ENCODE results near the gene ATP1B3. TPM values are rescaled to one million over a fixed set of nuclear protein-coding genes. Genes with fewer than 3 reads are reported as not detected.

Gene ATP1B3
- total and polyA plus RNA-seq, 4 donors, result 6.8 to 30.2 (median 11.3) TPM

DNA sequence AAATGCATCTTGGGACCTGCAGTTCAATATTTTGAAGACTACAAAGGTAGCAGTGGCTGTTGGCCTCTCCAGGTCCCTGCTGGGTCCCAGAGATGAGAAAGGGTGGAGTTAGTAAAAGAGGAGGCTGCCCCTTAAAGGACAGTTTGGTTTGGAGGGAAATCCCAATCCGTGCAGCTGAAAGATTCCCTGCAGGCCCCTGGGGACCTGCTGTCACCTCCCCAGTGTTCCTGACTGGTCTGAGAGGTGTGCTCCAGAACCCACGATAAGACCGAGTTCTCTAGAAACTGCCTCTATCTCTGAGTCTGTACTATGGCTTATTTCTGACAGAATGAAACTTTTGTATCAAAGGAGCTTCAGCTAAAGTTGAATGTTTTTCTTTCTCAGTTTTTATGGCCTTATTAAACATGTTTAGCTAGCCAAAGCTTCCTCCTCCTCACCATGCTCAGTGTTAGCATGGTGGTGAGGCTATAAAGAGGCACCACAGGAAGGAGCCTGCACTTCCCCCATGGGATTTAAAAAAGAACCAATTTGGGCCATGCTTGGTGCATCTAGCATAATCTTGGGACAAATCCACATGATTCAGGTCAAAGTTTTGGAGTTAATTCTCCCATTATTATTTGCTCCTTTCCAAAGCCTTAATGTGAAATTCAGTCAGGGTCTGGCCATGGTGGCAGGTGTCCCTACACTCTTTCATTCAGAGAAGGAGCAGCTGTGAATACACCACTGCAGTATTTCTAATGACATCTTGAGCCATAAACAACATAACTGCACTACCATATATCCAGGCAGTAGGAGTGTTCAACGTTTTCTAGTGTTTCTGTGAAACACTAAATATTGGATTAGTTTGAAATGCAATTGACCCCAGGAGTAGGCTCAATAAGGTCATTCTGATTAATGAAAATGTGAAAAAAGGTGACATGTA, 74.4 kb downstream of the ATP1B3 start:
- Histone ChIP-seq H3K4me3 (ENCODE audit: low read depth in 1 of 3, low read length in 3 of 3) (no peak overlapping the region), H3K27ac (ENCODE audit: low read depth in 1 of 2, low read length in 2 of 2) (no peak overlapping the region), H3K27me3 (ENCODE audit: control insufficient read depth in 4 of 4, insufficient read depth in 4 of 4, low read length in 3 of 4) (no peaks in the 10 kb centered on the region), H3K4me1 (ENCODE audit: control insufficient read depth in 4 of 4, insufficient read depth in 4 of 4, low read length in 3 of 4) (no peaks in the 10 kb centered on the region), H3K36me3 (ENCODE audit: control insufficient read depth in 4 of 4, insufficient read depth in 3 of 4, low read depth in 1 of 4, low read length in 3 of 4) (peaks cover 5 to 15% (median 6%) of the 10 kb centered on the region in 4 donors), H3K9me3 (ENCODE audit: control insufficient read depth in 4 of 4, low read length in 3 of 4) (no peaks in the 10 kb centered on the region), H3K9ac (ENCODE audit: low read depth in 1 of 2, low read length in 2 of 2) (no peak overlapping the region)
- DNase-seq (ENCODE audit: low spot score), result no peak
- no peak for TF ChIP-seq YY1 (IDR thresholded peaks at IDR 0.05)
- TF ChIP-seq HNF4G (IDR thresholded peaks at IDR 0.05), result no peak
- TF ChIP-seq SP1 (IDR thresholded peaks at IDR 0.05), result no peak
- TF ChIP-seq RAD21 (IDR thresholded peaks at IDR 0.05), result no peak
- no peak for TF ChIP-seq TAF1 (conservative IDR thresholded peaks at IDR 0.05)
- TF ChIP-seq GABPA (IDR thresholded peaks at IDR 0.05 in 1 of 2, conservative IDR thresholded peaks at IDR 0.05 in 1 of 2), result no peak
- no peak for TF ChIP-seq EGR1 (IDR thresholded peaks at IDR 0.05; ENCODE audit: low read depth in 2 of 2)
- TF ChIP-seq RXRA (IDR thresholded peaks at IDR 0.05), result no peak
- no peak for TF ChIP-seq JUND (IDR thresholded peaks at IDR 0.05)
- no peak for TF ChIP-seq HNF4A (conservative IDR thresholded peaks at IDR 0.05)
- 77% methylated on average over 4 of the region's 4 CpGs for WGBS

- H3K36me3 ChIP-seq (ENCODE audit: control insufficient read depth in 4 of 4, insufficient read depth in 3 of 4, low read depth in 1 of 4, low read length in 3 of 4), result peaks cover 6 to 16% (median 6%) of the 10 kb centered on the region in 4 donors
- H3K9me3 ChIP-seq (ENCODE audit: control insufficient read depth in 4 of 4, low read length in 3 of 4), result no peaks in the 10 kb centered on the region
- no peaks in the 10 kb centered on the region for H3K27me3 ChIP-seq (ENCODE audit: control insufficient read depth in 4 of 4, insufficient read depth in 4 of 4, low read length in 3 of 4)
- 93% methylated on average over 2 of the region's 2 CpGs for WGBS
- H3K4me1 ChIP-seq (ENCODE audit: control insufficient read depth in 4 of 4, insufficient read depth in 4 of 4, low read length in 3 of 4), result no peaks in the 10 kb centered on the region
- no peak for DNase-seq (ENCODE audit: low spot score)
- no peak overlapping the region for H3K27ac ChIP-seq (ENCODE audit: low read depth in 1 of 2, low read length in 2 of 2)
- H3K9ac ChIP-seq (ENCODE audit: low read depth in 1 of 2, low read length in 2 of 2), result no peak overlapping the region
- no peak overlapping the region for H3K4me3 ChIP-seq (ENCODE audit: low read depth in 1 of 3, low read length in 3 of 3)
- TF ChIP-seq HNF4A (conservative IDR thresholded peaks at IDR 0.05), result no peak
Observed at GRCh38 chr3:141952611-141953010, 76.2 kb downstream of the ATP1B3 start.

- H3K27ac ChIP-seq (ENCODE audit: low read depth in 1 of 2, low read length in 2 of 2), result no peak overlapping the region
- H3K36me3 ChIP-seq (ENCODE audit: control insufficient read depth in 4 of 4, insufficient read depth in 3 of 4, low read depth in 1 of 4, low read length in 3 of 4), result peaks cover 6 to 24% (median 15%) of the 10 kb centered on the region in 4 donors
- H3K9me3 ChIP-seq (ENCODE audit: control insufficient read depth in 4 of 4, low read length in 3 of 4), result no peaks in the 10 kb centered on the region
- H3K4me3 ChIP-seq (ENCODE audit: low read depth in 1 of 3, low read length in 3 of 3), result no peak overlapping the region
- H3K4me1 ChIP-seq (ENCODE audit: control insufficient read depth in 4 of 4, insufficient read depth in 4 of 4, low read length in 3 of 4), result no peaks in the 10 kb centered on the region
- WGBS, result 92% methylated on average over 6 of the region's 6 CpGs
- DNase-seq (ENCODE audit: low spot score), result no peak
- no peak overlapping the region for H3K9ac ChIP-seq (ENCODE audit: low read depth in 1 of 2, low read length in 2 of 2)
- TF ChIP-seq RXRA (IDR thresholded peaks at IDR 0.05), result no peak
- TF ChIP-seq SP1 (IDR thresholded peaks at IDR 0.05), result no peak
- TF ChIP-seq REST (IDR thresholded peaks at IDR 0.05), result no peak
- TF ChIP-seq MAX (IDR thresholded peaks at IDR 0.05), result no peak
- TF ChIP-seq ATF3 (IDR thresholded peaks at IDR 0.05), result no peak
- TF ChIP-seq TAF1 (conservative IDR thresholded peaks at IDR 0.05), result no peak
- TF ChIP-seq HNF4G (IDR thresholded peaks at IDR 0.05), result no peak
- TF ChIP-seq YY1 (IDR thresholded peaks at IDR 0.05), result no peak
- no peaks in the 10 kb centered on the region for H3K27me3 ChIP-seq (ENCODE audit: control insufficient read depth in 4 of 4, insufficient read depth in 4 of 4, low read length in 3 of 4)
Observed at GRCh38 chr3:141955175-141955574, 78.7 kb downstream of the ATP1B3 start.

Measured in liver (tissue), 9 donors.